Transverse colon (tissue), 3 donors: ENCODE measurements around the gene PFKFB4.

Experiments
- EP300 ChIP-seq: sonication (generic); formaldehyde crosslinking; IDR thresholded peaks from one replicate; pipeline ENCODE4 v1.6.1; 2017; ENCODE audit warnings: antibody characterized with exemption, low read depth
- POLR2A ChIP-seq: fragments of 450-650 bp; IDR thresholded peaks from one replicate; pipeline ENCODE4 v1.6.1; 2016; ENCODE audit warnings: antibody characterized with exemption, mild to moderate bottlenecking, moderate library complexity
- TF ChIP-seq, protein P1 (sequence below), 5 experiments: fragments of 200-600 bp in 3 of 5; fragments of 450-650 bp in 2 of 5; sonication (generic) in 3 of 5; IDR thresholded peaks; 1 replicate in 2 of 5; 2 replicates in 3 of 5; pipeline ENCODE4 v1.5.1; 2016 to 2017; ENCODE audit warnings: antibody characterized with exemption in 5 of 5, inconsistent platforms in 3 of 5, mild to moderate bottlenecking in 2 of 5, moderate library complexity in 1 of 5

DNA sequence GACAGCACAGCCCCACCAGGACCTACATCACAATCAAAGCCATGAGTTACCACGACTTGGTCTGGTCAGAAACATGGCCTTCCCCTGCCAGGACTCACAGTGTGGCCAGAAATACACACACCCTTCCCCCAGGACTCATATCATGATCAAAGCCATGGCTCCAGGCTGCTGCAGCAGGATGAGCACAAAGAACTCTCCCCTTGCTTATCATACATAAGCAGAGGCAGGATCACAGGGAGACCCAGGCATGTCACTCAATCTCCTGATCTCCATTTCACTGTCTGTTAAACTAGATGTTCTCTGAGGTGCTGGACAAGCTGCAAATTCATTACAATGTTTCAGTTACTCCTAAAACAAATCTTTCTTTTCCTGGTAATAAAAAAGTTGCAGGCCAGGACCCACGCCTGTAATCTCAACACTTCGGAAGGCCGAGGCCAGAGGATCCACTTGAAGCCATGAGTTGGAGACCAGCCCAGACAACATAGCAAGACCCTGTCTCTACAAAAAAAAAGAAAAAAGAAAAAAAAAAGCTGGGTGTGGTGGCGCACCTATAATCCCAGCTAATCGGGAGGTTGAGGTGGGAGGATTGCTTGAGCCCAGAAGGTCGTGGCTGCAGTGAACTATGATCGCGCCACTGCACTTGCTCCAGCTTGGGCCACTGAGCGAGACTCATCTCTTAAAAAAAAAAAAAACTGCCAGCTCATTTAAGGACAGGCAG lies 1.2 kb downstream of the PFKFB4 start:
- TF ChIP-seq, protein P1, sequence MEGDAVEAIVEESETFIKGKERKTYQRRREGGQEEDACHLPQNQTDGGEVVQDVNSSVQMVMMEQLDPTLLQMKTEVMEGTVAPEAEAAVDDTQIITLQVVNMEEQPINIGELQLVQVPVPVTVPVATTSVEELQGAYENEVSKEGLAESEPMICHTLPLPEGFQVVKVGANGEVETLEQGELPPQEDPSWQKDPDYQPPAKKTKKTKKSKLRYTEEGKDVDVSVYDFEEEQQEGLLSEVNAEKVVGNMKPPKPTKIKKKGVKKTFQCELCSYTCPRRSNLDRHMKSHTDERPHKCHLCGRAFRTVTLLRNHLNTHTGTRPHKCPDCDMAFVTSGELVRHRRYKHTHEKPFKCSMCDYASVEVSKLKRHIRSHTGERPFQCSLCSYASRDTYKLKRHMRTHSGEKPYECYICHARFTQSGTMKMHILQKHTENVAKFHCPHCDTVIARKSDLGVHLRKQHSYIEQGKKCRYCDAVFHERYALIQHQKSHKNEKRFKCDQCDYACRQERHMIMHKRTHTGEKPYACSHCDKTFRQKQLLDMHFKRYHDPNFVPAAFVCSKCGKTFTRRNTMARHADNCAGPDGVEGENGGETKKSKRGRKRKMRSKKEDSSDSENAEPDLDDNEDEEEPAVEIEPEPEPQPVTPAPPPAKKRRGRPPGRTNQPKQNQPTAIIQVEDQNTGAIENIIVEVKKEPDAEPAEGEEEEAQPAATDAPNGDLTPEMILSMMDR (IDR thresholded peaks at IDR 0.05), result no peak
- TF ChIP-seq POLR2A, result no peak
- no peak for TF ChIP-seq EP300
